Spinal cord (tissue), 10 donors: ENCODE data around the gene CDC37L1. TPM values are rescaled to one million over a fixed set of nuclear protein-coding genes. Genes with fewer than 3 reads are reported as not detected.
"Not testable (repeated sequence)": the region's sequence is repeated elsewhere in the genome, so short reads cannot be mapped to it uniquely, and the experiment has no call there.

Source experiments
- DNase-seq, 6 donors: peaks; one replicate each; pipeline versions ENCODE4 v3.0.0 to v3.0.0-alpha.2; 2013 to 2015; ENCODE audit warnings: low spot score in 6 of 6, low read depth in 4 of 6
- H3K27ac ChIP-seq: one replicate; pipeline ENCODE4 v1.5.1; 2013; ENCODE audit warnings: low read depth, low read length, control low read depth
- H3K27me3 ChIP-seq: one replicate; pipeline ENCODE4 v1.6.1; 2013; ENCODE audit warnings: low read length; ENCODE audit not compliant: control insufficient read depth, insufficient read depth
- H3K36me3 ChIP-seq: one replicate; pipeline ENCODE4 v1.6.1; 2013; ENCODE audit warnings: low read length; ENCODE audit not compliant: control insufficient read depth, insufficient read depth
- H3K4me1 ChIP-seq: one replicate; pipeline ENCODE4 v1.6.1; 2013; ENCODE audit warnings: low read length; ENCODE audit not compliant: control insufficient read depth, insufficient read depth
- H3K4me3 ChIP-seq: one replicate; pipeline ENCODE4 v1.5.1; 2013; ENCODE audit warnings: low read depth, low read length, control low read depth
- H3K9me3 ChIP-seq: one replicate; pipeline ENCODE4 v1.6.1; 2013; ENCODE audit warnings: low read length; ENCODE audit not compliant: control insufficient read depth, insufficient read depth
- WGBS: methylation state at CpG from one replicate; pipeline ENCODE4 v1.1.5; 2013; ENCODE audit warnings: missing lambda C conversion rate; ENCODE audit not compliant: insufficient coverage; 5-methylcytosine and 5-hydroxymethylcytosine counted together
- polyA plus RNA-seq, 2 donors: library from polyadenylated mRNA; unstranded; fragments of 120-200 nt; gene quantifications; one replicate each; pipeline ENCODE4 v1.2.1, GENCODE V29; 2013; ENCODE audit not compliant: insufficient read length in 2 of 2
- total RNA-seq, 2 donors: library from RNA; depleted of rRNA in 1 of 2; stranded (reverse); fragments of 120-200 nt in 1 of 2; fragments of >200 nt in 1 of 2; gene quantifications; one replicate each; pipeline versions ENCODE4 v1.2.3 to v1.2.4, GENCODE V29; 2013 to 2014
- donor health status: healthy.

The CDC37L1 gene
- total and polyA plus RNA-seq, 4 donors, result 23.0 to 31.7 (median 27.0) TPM

- WGBS, result no CpG with 5 or more reads among the region's 3 CpGs
- Histone ChIP-seq H3K27ac (no peak overlapping the region), H3K9me3 (no peaks in the 10 kb centered on the region), H3K4me3 (no peak overlapping the region), H3K36me3 (peaks cover 7% of the 10 kb centered on the region), H3K4me1 (no peaks in the 10 kb centered on the region), H3K27me3 (no peaks in the 10 kb centered on the region)
- no peak for DNase-seq
Observed at GRCh38 chr9:4656621-4657020, 22.7 kb upstream of the CDC37L1 start.

- H3K4me1 ChIP-seq, result peaks cover 2% of the 10 kb centered on the region
- 100% methylated on average over 1 of the region's 4 CpGs for WGBS
- no peaks in the 10 kb centered on the region for H3K9me3 ChIP-seq
- H3K27ac ChIP-seq, result no peak overlapping the region
- no peak for DNase-seq
- no peak overlapping the region for H3K4me3 ChIP-seq
- H3K27me3 ChIP-seq, result no peaks in the 10 kb centered on the region
- H3K36me3 ChIP-seq, result peaks cover 7% of the 10 kb centered on the region
Observed at GRCh38 chr9:4657426-4658159, 21.8 kb upstream of the CDC37L1 start.

GRCh38 chr9:4660665-4661064 lies 18.7 kb upstream of the CDC37L1 start:
- not testable (repeated sequence) for H3K36me3 ChIP-seq, H3K27me3 ChIP-seq, H3K4me1 ChIP-seq, DNase-seq, H3K9me3 ChIP-seq, H3K27ac ChIP-seq, H3K4me3 ChIP-seq
- WGBS, result no CpG with 5 or more reads among the region's 5 CpGs

GRCh38 chr9:4661165-4661564 lies 18.2 kb upstream of the CDC37L1 start:
- no peak overlapping the region for H3K4me3 ChIP-seq
- H3K36me3 ChIP-seq, result peaks cover 4% of the 10 kb centered on the region
- no peaks in the 10 kb centered on the region for H3K27me3 ChIP-seq
- no CpG with 5 or more reads among the region's 1 CpG for WGBS
- H3K4me1 ChIP-seq, result peaks cover 12% of the 10 kb centered on the region
- DNase-seq, result no peak
- no peaks in the 10 kb centered on the region for H3K9me3 ChIP-seq
- no peak overlapping the region for H3K27ac ChIP-seq

GRCh38 chr9:4661611-4662010 lies 17.8 kb upstream of the CDC37L1 start:
- Histone ChIP-seq H3K27me3 (no peaks in the 10 kb centered on the region), H3K4me1 (peaks cover 15% of the 10 kb centered on the region), H3K27ac (no peak overlapping the region), H3K36me3 (peaks cover 2% of the 10 kb centered on the region), H3K9me3 (no peaks in the 10 kb centered on the region), H3K4me3 (peak overlapping the region; percentile 59)
- 0% methylated on average over 2 of the region's 5 CpGs for WGBS
- peak in 1 of 6 donors; percentile 29 for DNase-seq

- Histone ChIP-seq H3K27ac (no peak within 1 kb of the TSS), H3K4me1 (peaks cover 15% of the 10 kb centered on the region)
Observed at GRCh38 chr9:4662108-4662988, 17.0 kb upstream of the CDC37L1 start, which contains the start of gene PLPP6. Gene PLPP6, plus strand, starts transcription at chr9:4662294. Its CDS starts 82 bp downstream, at chr9:4662376.

GRCh38 chr9:4662989-4663792 lies 16.2 kb upstream of the CDC37L1 start:
- peak overlapping the region; percentile 59 for H3K4me3 ChIP-seq
- H3K4me1 ChIP-seq, result peaks cover 15% of the 10 kb centered on the region
- peak in 1 of 6 donors; percentile 7 for DNase-seq
- H3K36me3 ChIP-seq, result peaks cover 2% of the 10 kb centered on the region
- H3K27ac ChIP-seq, result no peak overlapping the region
- H3K9me3 ChIP-seq, result no peaks in the 10 kb centered on the region
- H3K27me3 ChIP-seq, result no peaks in the 10 kb centered on the region
- WGBS, result 64% methylated on average over 12 of the region's 13 CpGs

More at GRCh38 chr9:4662108-4662988, 17.0 kb upstream of the CDC37L1 start, which contains the start of gene PLPP6:
- no peaks in the 10 kb centered on the region for H3K27me3 ChIP-seq
- no peaks in the 10 kb centered on the region for H3K9me3 ChIP-seq
- 2% methylated on average over 70 of the region's 70 CpGs for WGBS
- peaks cover 2% of the 10 kb centered on the region for H3K36me3 ChIP-seq
- DNase-seq, result peak in 4 of 6 donors; percentile 67 to 97 (median 82)
- H3K4me3 ChIP-seq, result peak within 1 kb of the TSS; percentile 59

- no CpG with 5 or more reads among the region's 3 CpGs for WGBS
- Histone ChIP-seq H3K27ac (no peak overlapping the region), H3K36me3 (peaks cover 2% of the 10 kb centered on the region), H3K9me3 (no peaks in the 10 kb centered on the region), H3K4me1 (peaks cover 15% of the 10 kb centered on the region), H3K27me3 (no peaks in the 10 kb centered on the region), H3K4me3 (no peak overlapping the region)
- no peak for DNase-seq
Observed at GRCh38 chr9:4663956-4664355, 15.4 kb upstream of the CDC37L1 start.

- DNase-seq, result peak in 2 of 6 donors; percentile 36 to 56
- H3K27me3 ChIP-seq, result no peaks in the 10 kb centered on the region
- peaks cover 15% of the 10 kb centered on the region for H3K4me1 ChIP-seq
- H3K4me3 ChIP-seq, result peak overlapping the region; percentile 6
- H3K27ac ChIP-seq, result no peak overlapping the region
- 80% methylated on average over 1 of the region's 2 CpGs for WGBS
- H3K36me3 ChIP-seq, result peaks cover 2% of the 10 kb centered on the region
- H3K9me3 ChIP-seq, result no peaks in the 10 kb centered on the region
Observed at GRCh38 chr9:4665357-4665756, 14.0 kb upstream of the CDC37L1 start.
